Ishikawa (cell line): Measurements from ENCODE around the gene SCFD1.

Experiments used
- EP300 ChIP-seq: IDR thresholded peaks from 2 replicates; pipeline ENCODE4 v1.6.1; 2012; ENCODE audit warnings: borderline replicate concordance
- TCF12 ChIP-seq: IDR thresholded peaks from 2 replicates; pipeline ENCODE4 v1.6.1; 2012; ENCODE audit warnings: low read depth
- TEAD4 ChIP-seq: IDR thresholded peaks from 2 replicates; pipeline ENCODE4 v1.6.1; 2012

- no peak for TF ChIP-seq TCF12
- no peak for TF ChIP-seq TEAD4
- TF ChIP-seq EP300: no peak
Observed at GRCh38 chr14:30681752-30682355, 59.7 kb downstream of the SCFD1 start.
